GDM1 (cell line): ENCODE measurements around the gene SNAP23.
A peak's percentile ranks its signal among the peaks of the same experiment; 100 is the strongest.

Source experiments
- DNase-seq: peaks from one replicate; lab custom pipeline; 2025; lab: John Stamatoyannopoulos, UW

The SNAP23 gene

DNA sequence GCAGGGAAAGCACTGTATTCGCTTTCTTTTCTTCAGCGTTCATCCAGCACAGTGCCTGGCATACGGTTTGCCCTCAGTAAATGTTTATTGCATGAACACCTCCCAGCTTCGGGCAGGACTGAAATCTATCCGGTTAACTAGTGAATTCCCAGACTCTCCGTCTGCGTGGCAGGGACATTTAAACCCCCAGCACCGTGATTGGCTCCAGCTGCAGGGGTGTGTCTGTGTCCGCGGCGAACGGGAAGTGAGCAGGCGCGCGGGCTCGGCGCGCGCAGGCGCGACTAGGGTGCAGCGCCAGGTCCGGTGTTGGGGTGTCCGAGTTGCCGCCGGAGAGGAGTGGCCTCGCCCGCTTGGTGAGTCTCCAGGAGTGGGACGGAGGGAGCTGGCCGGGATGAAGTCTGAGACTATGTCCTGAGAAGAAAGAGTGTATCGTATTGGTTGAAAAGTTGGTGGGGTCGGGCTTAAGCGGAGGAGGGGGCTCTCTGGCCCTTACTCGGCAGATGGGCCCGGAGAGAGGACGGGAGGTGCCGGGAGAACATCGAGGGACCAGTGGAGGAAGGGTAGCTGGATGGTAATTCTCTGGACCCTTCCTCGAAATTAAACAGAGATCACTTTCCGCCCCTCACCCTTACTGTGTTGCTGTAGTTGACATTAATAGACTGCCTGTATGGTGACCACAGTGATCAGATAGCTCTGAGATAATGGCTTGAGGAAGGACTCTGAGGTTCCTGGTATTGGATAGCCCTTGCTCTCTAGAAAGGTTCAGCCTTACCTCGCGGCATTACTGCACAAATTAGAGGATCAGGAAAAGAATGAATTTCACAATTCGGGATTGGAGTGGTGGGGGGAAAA is at the start of gene SNAP23:
Gene SNAP23 (plus strand): TSS at position 274 of the 852 bp plus-strand sequence. CDS start 16,213 bp downstream, outside the sequence.
- peak; percentile 72 for DNase-seq

DNA sequence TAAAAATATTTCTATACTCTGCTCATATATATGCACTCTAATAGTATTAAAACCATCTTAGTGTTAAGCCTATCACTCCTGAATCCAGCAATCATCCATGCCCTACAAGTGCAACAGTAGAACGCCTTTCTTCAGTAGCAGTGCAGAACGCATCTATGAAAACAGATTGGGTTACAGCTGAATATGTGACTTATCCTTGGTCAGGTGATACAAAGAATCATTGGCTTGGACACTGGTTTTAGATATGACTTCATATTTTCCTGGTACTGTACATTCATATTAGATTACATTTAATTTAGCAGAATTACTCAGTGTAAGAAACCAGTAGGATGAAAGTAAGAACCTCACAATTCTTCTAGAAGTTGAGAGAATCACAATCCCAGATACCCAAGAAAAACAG is 47.8 kb upstream of the SNAP23 start:
- no peak for DNase-seq

DNA sequence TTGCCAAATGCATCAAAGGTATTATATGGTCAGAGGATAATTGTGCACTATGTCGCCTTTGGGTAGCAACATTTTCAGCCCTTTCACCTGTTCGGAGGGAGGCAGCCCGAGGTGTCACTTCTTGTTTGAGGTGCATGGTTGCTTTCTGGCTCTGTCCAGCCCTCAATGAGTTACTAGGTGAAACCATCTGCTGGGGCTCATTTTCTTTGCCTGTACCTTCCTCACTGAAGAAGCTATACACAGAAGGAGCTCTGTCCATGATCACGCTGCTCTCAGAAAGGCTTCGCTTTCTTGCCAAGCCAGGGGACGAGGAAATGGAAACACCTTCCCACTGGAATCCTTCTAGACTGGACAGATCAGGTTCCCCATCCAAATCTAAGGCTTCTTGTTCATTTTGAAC is 47.2 kb upstream of the SNAP23 start:
- DNase-seq: no peak

DNA sequence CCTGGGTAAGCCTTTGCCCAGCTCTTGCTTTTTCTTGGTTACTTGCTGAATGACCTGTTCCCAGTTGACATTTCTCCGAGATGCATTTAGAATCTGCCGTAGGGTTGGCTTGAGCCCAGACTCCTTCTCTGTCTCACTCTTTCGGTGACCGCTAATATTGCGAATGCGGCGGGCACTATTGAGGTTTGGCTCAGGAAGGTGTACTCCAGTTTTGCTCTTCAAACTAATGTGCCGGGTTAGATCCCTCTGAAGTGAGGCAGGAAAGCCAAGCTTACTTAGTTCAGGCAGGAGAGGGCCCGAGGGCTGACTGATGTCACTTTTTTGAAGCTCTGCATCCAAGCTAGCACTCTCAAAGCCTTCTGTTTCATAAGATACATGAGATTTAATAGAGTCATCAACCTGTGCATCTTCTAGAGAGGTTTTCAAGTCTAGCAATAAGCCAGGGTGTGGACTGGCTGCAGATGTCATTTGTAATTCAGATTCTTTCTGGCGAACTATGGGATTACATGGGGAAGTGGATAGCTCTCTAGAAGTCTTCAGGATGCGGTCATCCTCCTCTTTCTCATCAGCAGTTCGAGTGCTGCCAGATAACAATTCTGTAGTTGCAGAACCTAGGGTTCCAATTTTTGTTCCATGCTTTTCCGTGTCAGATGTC is 45.5 kb upstream of the SNAP23 start:
- DNase-seq: no peak

DNA sequence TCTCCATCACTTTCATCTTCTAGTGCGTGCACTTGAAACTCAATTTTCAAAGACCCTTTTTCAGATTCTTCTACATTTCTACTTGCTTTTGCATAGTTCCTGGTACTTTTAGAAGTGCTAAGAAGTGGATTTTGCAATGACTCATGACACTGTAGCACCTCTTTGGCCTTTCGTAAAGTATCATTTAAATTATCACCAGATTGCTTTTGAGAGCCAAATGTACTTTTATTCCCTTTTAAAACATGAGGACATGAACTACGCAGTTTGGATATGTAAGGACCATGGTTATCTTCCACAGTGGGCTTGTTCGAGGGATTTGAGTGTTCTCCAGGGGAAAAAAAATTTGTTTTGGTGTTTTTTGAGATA is 45.0 kb upstream of the SNAP23 start:
- no peak for DNase-seq

DNA sequence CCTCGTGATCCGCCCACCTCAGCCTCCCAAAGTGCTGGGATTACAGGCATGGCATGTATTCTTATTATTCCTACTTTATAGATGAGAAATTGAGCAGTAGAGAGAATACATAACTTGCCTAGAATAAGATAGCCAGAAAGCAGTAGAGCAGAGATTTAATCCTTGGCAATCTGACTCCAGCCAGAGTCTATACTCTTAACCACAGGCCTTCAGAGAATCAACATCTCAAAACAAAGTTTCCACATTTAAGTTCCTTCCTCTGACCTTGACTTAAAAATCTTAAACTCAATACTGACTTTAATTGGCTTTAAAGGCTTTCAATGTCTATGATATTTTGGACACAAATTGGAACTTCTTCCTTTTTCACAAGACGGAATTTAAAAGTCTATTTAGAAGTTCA is 41.6 kb upstream of the SNAP23 start:
- no peak for DNase-seq

DNA sequence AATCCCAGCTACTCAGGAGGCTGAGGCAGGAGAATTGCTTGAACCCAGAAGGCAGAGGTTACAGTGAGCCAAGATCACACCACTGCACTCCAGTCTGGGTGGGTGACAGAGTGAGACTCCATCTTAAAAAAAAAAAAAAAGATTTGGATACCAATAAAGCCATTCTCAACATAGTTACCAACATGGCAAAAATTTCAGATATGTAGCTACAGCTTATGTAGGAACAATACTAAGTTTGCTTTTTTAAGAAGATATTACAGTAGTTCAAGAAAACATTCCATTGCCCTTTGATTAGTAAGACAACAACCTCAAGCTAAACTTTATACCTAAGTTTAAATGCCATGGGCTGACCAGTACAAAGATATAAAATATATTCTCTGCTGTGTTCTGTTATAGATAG is 38.9 kb upstream of the SNAP23 start:
- no peak for DNase-seq

DNA sequence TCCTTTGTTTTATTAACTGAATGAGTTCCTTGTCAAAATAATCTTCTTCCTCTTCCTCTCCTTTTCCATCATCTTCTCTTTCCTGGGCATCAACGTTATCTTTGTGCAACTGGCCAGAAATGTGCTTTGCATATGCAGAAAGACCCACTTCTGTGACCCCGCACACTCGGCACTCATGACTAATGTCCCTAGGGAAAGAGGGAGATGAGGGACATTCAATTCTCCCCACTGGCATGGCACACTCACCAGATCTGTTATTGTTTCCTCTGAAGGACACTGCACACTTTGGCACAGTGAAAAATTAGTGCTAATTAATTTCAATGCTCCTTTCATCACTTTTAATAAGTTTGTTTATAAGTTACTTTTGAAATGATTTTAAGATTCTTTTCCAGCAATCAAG is 38.5 kb upstream of the SNAP23 start:
- no peak for DNase-seq

DNA sequence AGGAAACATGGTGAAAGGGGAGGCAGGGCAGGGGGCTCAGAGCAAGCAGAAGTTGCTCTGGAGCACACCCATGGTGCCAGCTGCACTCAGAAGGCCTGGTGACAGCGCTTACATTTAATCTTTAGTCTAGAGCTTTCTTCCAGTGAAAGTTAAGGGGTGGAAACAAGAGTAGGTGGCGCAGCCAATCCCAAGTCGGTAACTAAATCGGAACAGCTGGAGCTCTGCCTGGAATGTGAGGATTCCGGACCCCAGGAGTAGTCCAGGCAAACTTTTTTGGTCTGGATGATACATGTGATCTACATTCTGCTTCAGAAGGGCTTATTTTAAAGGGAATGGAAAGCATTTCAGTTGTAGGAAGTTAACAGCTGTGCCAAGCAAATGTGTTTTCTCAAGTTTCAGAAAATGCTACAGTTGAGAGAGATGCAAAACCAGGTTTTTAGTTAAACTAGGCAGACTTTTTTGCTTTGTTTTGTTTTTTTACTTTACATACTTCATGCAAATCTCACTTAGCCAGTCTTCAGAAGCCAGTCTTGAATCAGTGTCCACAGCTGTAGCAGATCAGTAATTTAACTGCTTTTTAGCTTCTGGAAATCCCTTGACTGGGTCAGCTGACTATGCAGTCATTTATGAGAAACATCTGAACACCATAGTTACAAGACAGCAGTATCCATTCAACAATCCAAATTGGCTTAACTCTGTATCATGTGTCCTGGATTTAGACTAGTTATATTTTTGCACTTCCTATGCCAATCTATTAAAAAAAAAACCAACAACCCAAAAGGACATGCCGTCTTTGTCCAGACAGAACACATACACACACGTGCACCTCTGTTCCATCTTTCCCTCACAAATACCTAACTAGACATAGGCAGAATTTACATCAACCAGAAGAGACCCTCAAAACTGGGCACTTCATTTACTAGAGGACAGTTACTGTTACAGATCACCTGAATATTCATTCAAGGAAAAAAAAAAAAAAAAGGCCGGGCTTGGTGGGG is 37.7 kb upstream of the SNAP23 start:
- DNase-seq: no peak

DNA sequence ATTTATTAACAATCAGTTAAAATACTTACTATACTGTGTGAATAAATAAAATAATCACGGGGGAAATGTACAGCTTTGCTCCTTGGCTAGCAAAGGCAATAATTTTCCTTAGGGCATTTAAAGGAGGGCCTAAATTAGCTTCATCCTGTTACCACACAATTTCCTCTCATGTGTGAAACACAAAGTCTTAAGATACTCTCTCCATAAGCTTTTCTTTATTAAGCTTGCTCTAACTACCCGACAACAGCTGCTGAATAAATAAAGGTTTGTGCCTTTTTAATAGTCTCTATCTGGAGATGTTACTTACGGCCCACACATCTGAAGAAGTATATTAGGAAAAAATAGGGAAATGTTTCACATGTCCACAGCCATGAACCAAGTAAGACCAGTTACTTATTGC is 34.2 kb upstream of the SNAP23 start:
- no peak for DNase-seq

DNA sequence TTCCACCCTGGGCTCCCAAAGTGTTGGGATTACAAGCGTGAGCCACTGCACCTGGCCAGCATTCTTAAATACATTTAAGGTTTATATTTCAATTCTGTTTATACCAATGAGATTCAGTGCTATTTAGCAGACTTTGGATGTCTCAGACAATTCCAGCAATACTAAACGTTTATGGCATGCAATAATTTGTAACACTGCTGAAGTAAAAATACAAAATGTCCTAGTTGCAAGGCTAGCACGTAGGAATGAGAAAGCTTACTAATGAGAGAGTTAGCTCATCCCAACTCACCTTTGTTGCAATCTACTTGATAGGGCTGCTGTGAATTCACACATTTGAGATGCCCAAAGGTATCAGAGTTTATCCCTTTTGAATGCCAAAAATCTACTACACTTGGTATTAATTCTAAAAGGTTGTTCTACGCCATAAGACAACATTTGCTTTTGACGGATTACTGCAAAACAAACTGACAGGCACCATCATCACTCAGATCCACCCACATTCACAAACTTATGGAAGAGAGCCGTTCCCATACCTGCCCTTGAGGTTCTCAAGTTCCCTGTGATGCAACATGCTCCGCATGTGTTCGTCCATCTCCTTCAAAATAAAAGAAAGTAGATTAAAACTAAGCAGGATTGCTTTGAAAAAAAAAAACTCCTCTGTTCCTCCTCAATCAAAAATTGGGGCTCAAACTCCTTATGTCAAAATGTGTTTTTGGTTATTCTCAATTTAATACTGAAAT is 29.7 kb upstream of the SNAP23 start:
- DNase-seq: no peak

DNA sequence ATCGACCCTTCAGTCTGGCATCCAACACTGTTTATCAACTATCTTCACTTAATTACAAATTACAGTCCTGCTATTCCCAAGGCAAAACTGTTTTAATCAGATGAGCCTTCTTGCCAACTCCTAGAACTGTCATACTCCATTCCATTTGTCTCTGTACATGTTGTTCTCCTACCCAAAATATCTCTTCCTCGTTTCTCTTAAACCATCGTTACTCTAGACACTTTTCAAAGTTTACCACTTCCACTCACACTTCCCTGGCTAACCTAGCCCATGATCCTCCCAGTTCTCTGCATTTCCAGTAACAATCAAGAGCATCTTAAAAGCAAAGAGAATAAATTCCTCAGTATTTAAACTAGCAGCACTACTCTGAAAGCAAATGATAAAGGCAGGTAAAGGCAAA is 24.4 kb upstream of the SNAP23 start:
- DNase-seq: no peak

DNA sequence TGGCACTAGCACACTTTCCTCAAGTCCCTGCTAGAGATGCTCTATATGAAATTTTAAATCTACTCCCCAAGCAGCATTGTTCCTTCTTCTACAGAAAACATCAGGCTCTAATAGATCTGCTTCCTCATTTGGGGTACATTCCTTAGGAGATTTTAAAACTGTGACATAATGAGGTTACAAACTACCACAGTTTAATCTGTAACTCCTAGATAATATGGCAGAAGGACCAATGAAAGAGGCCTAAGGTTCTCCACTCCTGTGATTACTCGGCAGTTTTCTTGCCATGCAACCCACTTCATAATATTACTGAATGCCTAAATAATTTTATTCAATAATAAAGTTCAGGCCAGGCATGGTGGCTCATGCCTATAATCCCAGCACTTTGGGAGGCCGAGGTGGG is 20.6 kb upstream of the SNAP23 start:
- no peak for DNase-seq

DNA sequence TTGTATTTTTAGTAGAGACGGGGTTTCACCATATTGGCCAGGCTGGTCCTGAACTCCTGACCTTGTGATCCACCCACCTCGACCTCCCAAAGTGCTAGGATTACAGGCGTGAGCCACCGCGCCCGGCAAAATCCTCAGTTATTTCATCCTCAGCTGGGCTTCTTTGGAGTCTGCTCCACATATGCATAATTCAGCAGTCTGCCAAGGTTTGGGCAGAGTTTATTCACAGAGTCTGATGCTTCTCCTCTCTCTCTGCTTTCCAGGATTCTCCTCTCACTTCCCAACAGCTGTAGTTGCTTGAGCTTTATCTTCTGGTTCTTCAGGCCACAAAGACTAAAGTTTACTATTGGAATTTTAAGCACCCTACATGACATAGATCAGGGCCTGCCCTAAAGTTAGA is 12.7 kb upstream of the SNAP23 start:
- no peak for DNase-seq

DNA sequence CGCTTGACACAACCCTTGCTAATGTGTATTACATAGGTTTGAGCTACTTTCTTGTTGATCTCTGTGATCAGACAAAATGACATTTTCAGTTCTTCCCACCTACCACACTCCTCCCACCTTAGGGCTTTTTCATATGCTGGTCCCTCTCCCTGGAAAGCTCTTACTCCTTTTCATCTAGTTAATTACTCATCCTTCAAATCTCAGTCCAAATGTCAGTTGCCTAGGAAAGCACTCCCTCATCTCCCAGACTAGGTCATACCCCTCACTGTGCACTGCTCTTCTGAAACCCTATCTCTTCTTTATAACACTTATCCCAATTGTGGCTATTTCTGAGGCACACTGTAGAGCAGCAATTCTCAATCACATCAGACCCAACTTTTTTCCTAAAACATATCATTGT is 11.8 kb upstream of the SNAP23 start:
- no peak for DNase-seq

DNA sequence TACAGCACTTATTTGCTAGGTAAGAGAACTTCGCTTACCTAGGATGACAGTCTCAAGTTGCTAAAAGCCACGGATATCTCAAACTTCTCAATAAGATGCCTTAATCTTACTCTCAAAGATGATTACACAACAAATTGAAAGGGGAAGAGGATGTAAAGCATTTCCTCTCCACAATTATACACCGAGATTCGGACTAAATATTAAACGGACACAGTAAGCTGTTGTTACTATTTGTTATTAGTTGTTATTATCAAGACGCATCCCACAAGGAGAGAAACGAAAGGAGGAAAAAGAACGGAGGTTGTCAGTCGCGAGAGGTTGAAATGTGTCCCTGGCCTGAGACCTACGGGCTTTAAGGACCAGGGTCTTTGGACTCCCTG is 5.2 kb upstream of the SNAP23 start:
- no peak for DNase-seq

DNA sequence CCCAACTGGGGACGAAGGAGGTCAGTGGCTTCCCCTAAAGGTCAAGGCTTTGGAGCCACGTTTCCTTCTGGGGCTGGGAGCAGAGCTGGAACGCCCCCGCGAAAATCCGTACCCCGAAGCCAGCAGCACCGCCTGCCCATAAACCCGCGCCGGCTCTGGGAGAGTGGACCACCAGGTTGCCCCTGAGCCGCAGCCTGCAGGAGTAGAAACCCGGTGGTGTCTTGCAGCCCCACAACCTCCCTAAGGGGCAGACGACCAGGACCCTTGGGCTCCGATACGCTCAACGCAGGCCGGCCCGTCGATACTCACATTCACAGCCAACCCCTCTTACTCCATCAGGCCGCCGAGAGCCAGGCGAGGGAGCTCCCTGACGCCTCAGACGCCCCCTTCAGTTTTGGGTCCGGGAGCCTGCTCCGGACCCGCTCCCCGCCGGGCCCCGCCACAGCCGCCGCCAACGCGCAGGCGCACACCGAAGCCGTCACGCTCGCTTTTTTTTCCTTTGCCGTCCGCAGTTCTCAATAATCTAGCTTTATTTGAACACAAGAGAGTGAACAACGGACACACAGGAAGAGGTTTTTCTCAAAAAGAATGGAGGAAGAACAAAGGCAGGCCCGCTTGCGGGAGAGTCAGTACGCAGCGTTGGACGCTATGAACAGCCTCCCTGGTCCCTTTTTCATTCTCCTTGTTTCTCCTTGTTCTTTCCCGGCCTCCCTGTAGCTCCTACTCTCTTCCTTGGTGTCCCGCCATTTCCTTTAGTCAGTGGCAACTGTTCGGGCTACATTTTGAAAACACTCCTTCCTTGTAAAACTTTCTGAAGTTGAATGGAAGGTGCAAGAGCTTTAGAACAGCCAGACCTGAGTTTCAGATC is 4.5 kb upstream of the SNAP23 start, which contains the start of gene ZNF106:
Gene ZNF106 (minus strand): TSS at position 471 of the 868 bp plus-strand sequence. CDS start 18,852 bp downstream, outside the sequence.
- DNase-seq: peak; percentile 81

DNA sequence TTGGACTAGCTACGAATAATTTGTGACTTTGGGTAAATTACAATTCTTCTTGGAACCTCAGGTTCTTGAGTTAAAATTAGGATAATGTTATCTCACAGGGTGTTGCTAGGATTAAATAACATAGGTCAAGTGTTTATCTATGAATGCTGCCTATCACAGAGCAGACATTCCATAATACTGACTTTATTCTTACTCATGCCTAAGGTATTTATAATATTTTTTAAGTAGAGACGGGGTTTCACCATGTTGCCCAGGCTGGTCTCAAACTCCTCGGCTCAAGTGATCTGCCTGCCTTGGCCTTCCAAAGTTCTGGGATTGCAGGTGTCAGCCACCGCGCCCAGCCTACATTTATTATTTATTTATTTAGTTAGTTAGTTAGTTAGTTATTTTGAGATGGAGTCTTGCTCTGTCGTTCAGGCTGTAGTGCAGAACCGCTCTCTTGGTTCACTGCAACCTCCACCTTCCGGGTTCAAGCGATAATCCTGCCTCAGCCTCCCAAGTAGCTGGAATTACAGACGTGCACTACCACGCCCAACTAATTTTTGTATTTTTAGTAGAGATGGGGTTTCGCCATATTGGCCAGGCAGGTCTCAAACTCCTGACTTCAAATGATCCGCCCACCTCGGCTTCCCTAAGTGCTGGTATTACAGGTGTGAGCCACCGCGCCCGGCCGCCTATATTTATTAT is 3.8 kb upstream of the SNAP23 start:
- no peak for DNase-seq

DNA sequence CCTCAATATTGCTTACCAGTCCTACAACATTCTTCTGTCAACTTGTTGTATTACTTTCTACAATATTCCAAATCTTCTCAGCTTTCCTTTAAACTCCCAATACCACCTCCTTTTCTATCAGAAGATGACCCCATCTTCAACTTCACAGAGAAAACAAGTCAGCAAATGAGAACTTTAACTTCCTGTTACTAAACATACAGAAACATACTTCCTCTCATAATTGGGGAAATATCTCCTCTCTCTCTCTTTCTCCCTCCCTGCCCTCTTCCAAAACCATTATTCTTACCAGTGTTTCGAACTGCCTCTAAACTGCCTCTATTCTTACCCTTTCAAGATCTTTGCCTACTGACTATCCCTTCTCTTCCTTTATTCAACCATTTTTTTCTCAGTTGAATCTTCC is 1.8 kb upstream of the SNAP23 start:
- DNase-seq: no peak

DNA sequence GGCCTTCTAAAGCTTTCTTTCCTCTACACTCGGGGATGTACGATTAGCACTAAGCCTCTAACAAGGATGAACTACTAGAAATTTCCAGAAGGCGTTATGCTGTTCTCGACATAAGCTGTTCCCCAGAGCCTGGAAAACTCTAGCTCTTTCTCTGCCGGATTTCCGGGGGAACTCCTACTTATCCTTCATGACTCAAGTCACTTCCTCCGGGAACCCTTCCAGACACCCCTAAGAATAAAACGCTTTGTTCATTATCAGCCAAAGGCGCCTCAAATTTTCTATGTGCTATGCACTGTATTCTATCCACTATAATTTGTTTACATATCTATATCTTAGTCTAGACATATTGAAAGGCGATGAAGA is 455 bp upstream of the SNAP23 start:
- DNase-seq: no peak
